Caco-2 (cell line): Measurements from ENCODE around the gene MAN1B1. TPM values are rescaled to one million over a fixed set of nuclear protein-coding genes. Genes with fewer than 3 reads are reported as not detected.

Source experiments
- BruUV-seq: library from RNA; stranded (reverse); fragments of 400-500 nt; replicated peaks from 2 replicates; lab custom pipeline; 2021; lab: Mats Ljungman, UMichigan
- CTCF ChIA-PET: fragments of 300-600 bp; sonication (Branson Sonifier 250); formaldehyde crosslinking; loops from one replicate; lab custom pipeline; 2022; ENCODE audit warnings: antibody characterized with exemption; lab: Charles Lee
- POLR2A ChIA-PET: fragments of 300-600 bp; sonication (Branson Sonifier 250); formaldehyde crosslinking; loops from one replicate; lab custom pipeline; 2022; ENCODE audit warnings: antibody characterized with exemption; lab: Charles Lee
- DNase-seq, 2 experiments: peaks; one replicate each; pipeline versions ENCODE4 v3.0.0 to v3.0.0-alpha.2; 2020 to 2022
- H3K27me3 ChIP-seq: replicated peaks from 2 replicates; pipeline ENCODE4 v1.6.0; 2011; ENCODE audit warnings: low read length; ENCODE audit not compliant: control insufficient read depth, insufficient read depth
- H3K36me3 ChIP-seq: 2 replicates; pipeline ENCODE4 v1.5.1; 2011; ENCODE audit warnings: low read length; ENCODE audit not compliant: control insufficient read depth, insufficient read depth
- H3K4me1 ChIP-seq: fragments of 250-450 bp; sonication (Bioruptor Pico); 2 replicates; pipeline ENCODE4 v1.5.1; 2020; ENCODE audit warnings: mild to moderate bottlenecking
- H3K4me3 ChIP-seq: 2 replicates; pipeline ENCODE4 v1.5.1; 2011; ENCODE audit warnings: low read depth, mild to moderate bottlenecking, control low read depth, low read length
- H3K9me3 ChIP-seq: fragments of 250-450 bp; sonication (Bioruptor Pico); 2 replicates; pipeline ENCODE4 v1.5.1; 2020; ENCODE audit warnings: mild to moderate bottlenecking, moderate library complexity
- H3K27ac Mint-ChIP-seq: one replicate; pipeline ENCODE4 v1.8.0; 2022; ENCODE audit warnings: mixed read lengths; ENCODE audit not compliant: unreplicated experiment
- H3K27me3 Mint-ChIP-seq: one replicate; pipeline ENCODE4 v1.8.0; 2022; ENCODE audit warnings: mixed read lengths; ENCODE audit not compliant: insufficient read depth, unreplicated experiment
- H3K36me3 Mint-ChIP-seq: one replicate; pipeline ENCODE4 v1.8.0; 2022; ENCODE audit warnings: mild to moderate bottlenecking, mixed read lengths; ENCODE audit not compliant: insufficient read depth, unreplicated experiment
- H3K4me1 Mint-ChIP-seq: one replicate; pipeline ENCODE4 v1.8.0; 2022; ENCODE audit warnings: low read depth, mixed read lengths; ENCODE audit not compliant: unreplicated experiment
- H3K4me3 Mint-ChIP-seq: one replicate; pipeline ENCODE4 v1.8.0; 2022; ENCODE audit warnings: mild to moderate bottlenecking, moderate library complexity, mixed read lengths; ENCODE audit not compliant: unreplicated experiment
- H3K9me3 Mint-ChIP-seq: one replicate; pipeline ENCODE4 v1.8.0; 2022; ENCODE audit warnings: mixed read lengths; ENCODE audit not compliant: unreplicated experiment
- CTCF ChIP-seq, 2 experiments: fragments of 200-600 bp in 1 of 2; IDR thresholded peaks; 1 replicate in 1 of 2; 2 replicates in 1 of 2; pipeline versions ENCODE4 v1.5.1 to v1.8.0; 2011 to 2022; ENCODE audit warnings: antibody characterized with exemption in 1 of 2, control low read depth in 1 of 2, inconsistent platforms in 1 of 2, low read depth in 1 of 2, low read length in 1 of 2, mild to moderate bottlenecking in 1 of 2, moderate library complexity in 1 of 2; ENCODE audit not compliant: insufficient read depth in 1 of 2, severe bottlenecking in 1 of 2, unreplicated experiment in 1 of 2
- intact Hi-C: fragments of 100-400 bp; cut with micrococcal nuclease; formaldehyde crosslinking; loops from one replicate; pipeline ENCODE4 v1.10.0; 2022; ENCODE audit not compliant: unreplicated experiment
- total RNA-seq: library from RNA; stranded (reverse); gene quantifications from 2 replicates; pipeline ENCODE4 v1.2.3, GENCODE V29; 2022

The MAN1B1 gene
- total RNA-seq, 1 experiment from 2014 or later, result 57.7 TPM

GRCh38 chr9:137041124-137041523 is 45.7 kb upstream of the MAN1B1 start:
- no peaks in the 10 kb centered on the region for H3K27me3 Mint-ChIP-seq
- Histone ChIP-seq H3K27me3 (no peaks in the 10 kb centered on the region), H3K36me3 (no peaks in the 10 kb centered on the region), H3K9me3 (no peaks in the 10 kb centered on the region), H3K4me3 (no peak overlapping the region), H3K4me1 (0 out of 2 replicates have a peak, but pooled peaks cover 5% of the 10 kb centered on the region)
- ChIA-PET CTCF (no interaction called here), POLR2A (no interaction called here)
- no TSS peak for BruUV-seq
- intact Hi-C loops, result no loop called here
- H3K4me3 Mint-ChIP-seq, result no peak overlapping the region
- peaks cover 11% of the 10 kb centered on the region for H3K36me3 Mint-ChIP-seq
- TF ChIP-seq CTCF (IDR thresholded peaks at IDR 0.05; ENCODE audit: insufficient read depth in 1 of 2, low read depth in 1 of 2, low read length in 1 of 2, severe bottlenecking in 1 of 2, unreplicated experiment in 1 of 2), result no peak
- H3K9me3 Mint-ChIP-seq, result no peaks in the 10 kb centered on the region
- no peak overlapping the region for H3K27ac Mint-ChIP-seq
- H3K4me1 Mint-ChIP-seq, result no peaks in the 10 kb centered on the region
- DNase-seq, result no peak

- Mint-ChIP-seq H3K4me1 (no peaks in the 10 kb centered on the region), H3K4me3 (no peak overlapping the region), H3K27me3 (no peaks in the 10 kb centered on the region), H3K9me3 (no peaks in the 10 kb centered on the region), H3K27ac (no peak overlapping the region), H3K36me3 (peaks cover 10% of the 10 kb centered on the region)
- no peaks in the 10 kb centered on the region for H3K9me3 ChIP-seq
- H3K4me1 ChIP-seq, result 0 out of 2 replicates have a peak, but pooled peaks cover 5% of the 10 kb centered on the region
- H3K27me3 ChIP-seq, result no peaks in the 10 kb centered on the region
- POLR2A ChIA-PET, result no interaction called here
- no peaks in the 10 kb centered on the region for H3K36me3 ChIP-seq
- no TSS peak for BruUV-seq
- no peak overlapping the region for H3K4me3 ChIP-seq
- intact Hi-C loops, result no loop called here
- TF ChIP-seq CTCF (IDR thresholded peaks at IDR 0.05; ENCODE audit: insufficient read depth in 1 of 2, low read depth in 1 of 2, low read length in 1 of 2, severe bottlenecking in 1 of 2, unreplicated experiment in 1 of 2), result no peak
- CTCF ChIA-PET, result interaction anchor here (0.6 kb wide), 1 partner anchor 196 kb away, joined by 4 read pairs; no protein-coding TSS in a partner anchor
- no peak for DNase-seq
These were observed 43.7 kb upstream of the MAN1B1 start for GRCh38 chr9:137042751-137043727.

GRCh38 chr9:137044037-137044436 is 42.7 kb upstream of the MAN1B1 start:
- Histone ChIP-seq H3K27me3 (no peaks in the 10 kb centered on the region), H3K4me3 (no peak overlapping the region), H3K9me3 (no peaks in the 10 kb centered on the region), H3K4me1 (0 out of 2 replicates have a peak, but pooled peaks cover 5% of the 10 kb centered on the region), H3K36me3 (no peaks in the 10 kb centered on the region)
- ChIA-PET POLR2A (no interaction called here), CTCF (no interaction called here)
- H3K9me3 Mint-ChIP-seq, result no peaks in the 10 kb centered on the region
- no peak overlapping the region for H3K4me3 Mint-ChIP-seq
- H3K27me3 Mint-ChIP-seq, result no peaks in the 10 kb centered on the region
- BruUV-seq, result TSS peak; percentile 48
- DNase-seq, result no peak
- no peaks in the 10 kb centered on the region for H3K4me1 Mint-ChIP-seq
- peaks cover under 1% of the 10 kb centered on the region for H3K36me3 Mint-ChIP-seq
- no peak for TF ChIP-seq CTCF (IDR thresholded peaks at IDR 0.05; ENCODE audit: insufficient read depth in 1 of 2, low read depth in 1 of 2, low read length in 1 of 2, severe bottlenecking in 1 of 2, unreplicated experiment in 1 of 2)
- intact Hi-C loops, result no loop called here
- H3K27ac Mint-ChIP-seq, result no peak overlapping the region
